Testis (tissue), 2 donors: Measurements from ENCODE around the gene RNF220.

Source experiments
- CTCF ChIP-seq, 3 experiments: fragments of 450-650 bp in 2 of 3; fragments of 200-600 bp in 1 of 3; sonication (generic) in 1 of 3; IDR thresholded peaks; one replicate each; pipeline ENCODE4 v1.5.1; 2016 to 2019; ENCODE audit warnings: antibody characterized with exemption in 3 of 3, mild to moderate bottlenecking in 2 of 3, moderate library complexity in 1 of 3
- POLR2A ChIP-seq: fragments of 450-650 bp; IDR thresholded peaks from one replicate; pipeline ENCODE4 v1.6.1; 2017; ENCODE audit warnings: antibody characterized with exemption, mild to moderate bottlenecking, moderate library complexity

GRCh38 chr1:44483089-44483874 is 78.2 kb downstream of the RNF220 start:
- TF ChIP-seq POLR2A (no peak), CTCF (IDR thresholded peaks at IDR 0.05) (no peak)
